GM12801 (cell line): ENCODE measurements around the gene SLC6A11.

Experiments used
- TF ChIP-seq, protein P1 (sequence below): IDR thresholded peaks from one replicate; pipeline ENCODE4 v1.5.1; 2011; ENCODE audit warnings: control low read depth; ENCODE audit not compliant: insufficient read length; ENCODE audit errors: extremely low read depth

The SLC6A11 gene

DNA sequence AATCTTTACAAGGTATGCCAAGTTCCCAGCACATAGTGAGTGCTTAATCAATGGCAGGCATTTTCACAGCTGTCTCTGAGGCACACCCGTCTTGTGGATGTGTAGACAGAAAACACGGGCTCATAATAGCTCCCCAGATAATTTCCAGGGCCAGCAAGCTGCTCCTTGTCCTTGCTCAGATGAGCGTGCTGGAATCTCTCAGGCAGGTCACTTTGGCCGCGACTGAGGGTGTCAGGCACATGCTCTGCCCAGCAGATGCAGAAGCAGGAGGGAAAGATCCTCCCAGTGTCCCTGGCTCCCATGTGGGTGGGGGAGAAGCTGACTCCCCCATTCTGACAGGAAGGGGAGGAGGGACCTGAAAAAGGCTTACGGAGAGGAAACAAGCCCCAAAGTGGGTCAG lies 141.0 kb downstream of the SLC6A11 start:
- TF ChIP-seq, protein P1, sequence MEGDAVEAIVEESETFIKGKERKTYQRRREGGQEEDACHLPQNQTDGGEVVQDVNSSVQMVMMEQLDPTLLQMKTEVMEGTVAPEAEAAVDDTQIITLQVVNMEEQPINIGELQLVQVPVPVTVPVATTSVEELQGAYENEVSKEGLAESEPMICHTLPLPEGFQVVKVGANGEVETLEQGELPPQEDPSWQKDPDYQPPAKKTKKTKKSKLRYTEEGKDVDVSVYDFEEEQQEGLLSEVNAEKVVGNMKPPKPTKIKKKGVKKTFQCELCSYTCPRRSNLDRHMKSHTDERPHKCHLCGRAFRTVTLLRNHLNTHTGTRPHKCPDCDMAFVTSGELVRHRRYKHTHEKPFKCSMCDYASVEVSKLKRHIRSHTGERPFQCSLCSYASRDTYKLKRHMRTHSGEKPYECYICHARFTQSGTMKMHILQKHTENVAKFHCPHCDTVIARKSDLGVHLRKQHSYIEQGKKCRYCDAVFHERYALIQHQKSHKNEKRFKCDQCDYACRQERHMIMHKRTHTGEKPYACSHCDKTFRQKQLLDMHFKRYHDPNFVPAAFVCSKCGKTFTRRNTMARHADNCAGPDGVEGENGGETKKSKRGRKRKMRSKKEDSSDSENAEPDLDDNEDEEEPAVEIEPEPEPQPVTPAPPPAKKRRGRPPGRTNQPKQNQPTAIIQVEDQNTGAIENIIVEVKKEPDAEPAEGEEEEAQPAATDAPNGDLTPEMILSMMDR, result no peak

DNA sequence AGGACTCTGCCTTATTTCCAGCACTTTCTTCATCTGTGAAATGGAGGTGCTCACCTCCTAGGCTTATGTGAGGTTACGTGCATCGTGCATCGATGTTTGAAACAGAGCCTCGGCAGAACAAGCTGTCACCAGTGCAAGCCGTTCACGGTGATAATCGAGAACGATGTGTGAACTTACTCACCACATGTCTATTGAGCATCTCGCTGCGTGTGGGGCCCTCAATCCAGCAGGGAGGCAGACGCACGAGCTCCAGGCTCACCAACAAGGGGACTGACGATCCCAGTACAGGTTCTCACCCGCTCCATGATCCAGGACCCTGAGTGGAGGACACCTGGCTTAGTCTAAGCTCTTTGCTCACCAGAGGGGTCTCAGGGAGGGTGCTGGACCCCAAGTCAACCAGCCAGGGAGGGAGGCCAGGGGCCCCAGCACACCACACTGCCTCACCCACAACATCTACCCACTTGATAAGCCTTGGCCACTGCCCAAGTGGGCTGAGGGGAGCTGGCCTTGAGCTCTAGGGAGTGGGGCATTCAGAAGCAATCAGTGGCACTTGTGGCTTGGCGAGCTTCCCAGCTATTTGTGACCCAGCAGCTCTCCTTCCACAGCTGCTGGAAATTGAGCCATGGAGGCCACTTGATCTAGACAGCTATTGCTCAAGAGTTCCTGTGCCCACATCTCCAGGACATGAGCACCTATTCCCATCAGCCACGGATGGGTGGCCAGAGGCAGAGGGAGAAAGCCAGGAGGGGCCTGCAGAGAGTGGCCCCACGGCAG lies 142.1 kb downstream of the SLC6A11 start:
- TF ChIP-seq, protein P1, result no peak

GRCh38 chr3:10960255-10960654 lies 144.2 kb downstream of the SLC6A11 start:
- TF ChIP-seq, protein P1, result no peak

- TF ChIP-seq, protein P1, result no peak
Observed at GRCh38 chr3:10961921-10962320, 145.9 kb downstream of the SLC6A11 start.

DNA sequence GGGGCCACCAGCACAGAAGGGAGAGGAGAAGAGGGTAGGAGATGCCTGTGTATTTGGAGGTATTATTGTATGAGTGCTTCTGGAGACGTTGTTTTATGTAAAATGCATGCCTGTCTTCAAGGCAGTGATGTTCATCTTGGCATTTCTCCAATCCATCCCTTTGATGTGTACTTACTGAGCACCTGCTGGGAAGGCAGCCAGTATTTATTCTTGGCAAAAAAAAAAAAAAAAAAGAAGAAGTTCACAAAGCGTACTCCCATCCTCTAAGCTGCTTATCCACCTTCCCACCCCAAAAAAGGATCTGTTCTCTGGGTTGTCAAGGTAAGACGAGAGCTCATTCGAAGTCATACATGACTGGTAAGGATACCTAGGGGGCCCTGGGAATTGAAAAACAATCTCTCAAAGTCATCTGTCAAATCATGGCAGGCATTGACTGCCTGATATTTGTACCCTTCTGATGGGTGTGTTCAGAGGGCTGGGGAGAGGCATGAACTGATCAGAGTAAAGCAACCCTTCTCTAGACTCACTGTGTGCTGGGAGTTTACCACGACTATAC lies 146.5 kb downstream of the SLC6A11 start:
- TF ChIP-seq, protein P1, result no peak

GRCh38 chr3:10964537-10965167 lies 148.6 kb downstream of the SLC6A11 start:
- TF ChIP-seq, protein P1, result no peak

DNA sequence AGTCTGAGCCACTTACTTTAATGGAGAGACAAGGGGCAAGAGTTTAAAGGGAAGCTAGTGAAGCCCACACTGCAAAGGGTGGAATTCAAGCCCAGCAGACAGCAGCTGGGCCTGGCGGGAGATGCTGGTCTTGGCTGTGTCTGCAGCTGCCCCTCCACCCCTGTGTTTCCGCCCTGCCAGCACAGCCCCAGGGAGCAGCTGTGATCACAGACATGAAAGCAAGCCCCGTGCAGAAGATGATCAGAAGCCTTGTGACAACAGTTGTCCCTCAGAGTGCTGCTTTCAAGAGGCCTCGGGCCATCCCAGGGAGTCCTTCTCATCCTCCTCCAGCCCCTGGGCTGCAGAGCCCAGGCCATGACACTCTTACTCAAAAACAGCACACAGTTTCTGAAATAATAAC lies 152.4 kb downstream of the SLC6A11 start:
- TF ChIP-seq, protein P1, result no peak
